CD4-positive, alpha-beta T cell treated with Interleukin-4 for 1 hour (primary cell): Measurements from ENCODE around the gene CYP27B1.
"Not testable (repeated sequence)": the region's sequence is repeated elsewhere in the genome, so short reads cannot be mapped to it uniquely, and the experiment has no call there.

Experiments
- DNase-seq, 2 donors: peaks; one replicate each; pipeline ENCODE4 v3.0.0-alpha.2; 2020 to 2022

The CYP27B1 gene

GRCh38 chr12:57783466-57783801 is 16.6 kb upstream of the CYP27B1 start:
- DNase-seq: no peak

GRCh38 chr12:57782608-57783465 is 16.0 kb upstream of the CYP27B1 start, which contains the start of gene TSFM:
TSS of gene TSFM (plus strand) at chr12:57782787. CDS start at chr12:57782802, 15 bp downstream.
- peak; percentile 94 to 97 for DNase-seq

DNA sequence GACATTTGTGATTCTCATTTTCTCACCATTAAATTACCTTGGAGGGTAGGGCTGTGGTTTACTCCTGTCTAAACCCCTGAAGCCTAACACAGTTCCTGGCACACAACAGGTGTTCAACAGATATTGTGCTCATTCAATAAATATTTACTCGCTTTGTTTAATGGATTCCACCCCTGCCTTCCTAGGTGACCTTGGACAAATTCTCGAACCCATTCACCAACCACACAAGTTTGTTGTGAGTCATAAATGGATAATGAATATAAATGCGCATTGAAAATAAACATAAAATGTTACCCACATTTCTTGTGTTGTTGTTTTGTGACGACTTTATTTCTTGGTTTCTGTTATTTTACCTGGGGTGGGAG is 15.3 kb upstream of the CYP27B1 start:
- no peak for DNase-seq

DNA sequence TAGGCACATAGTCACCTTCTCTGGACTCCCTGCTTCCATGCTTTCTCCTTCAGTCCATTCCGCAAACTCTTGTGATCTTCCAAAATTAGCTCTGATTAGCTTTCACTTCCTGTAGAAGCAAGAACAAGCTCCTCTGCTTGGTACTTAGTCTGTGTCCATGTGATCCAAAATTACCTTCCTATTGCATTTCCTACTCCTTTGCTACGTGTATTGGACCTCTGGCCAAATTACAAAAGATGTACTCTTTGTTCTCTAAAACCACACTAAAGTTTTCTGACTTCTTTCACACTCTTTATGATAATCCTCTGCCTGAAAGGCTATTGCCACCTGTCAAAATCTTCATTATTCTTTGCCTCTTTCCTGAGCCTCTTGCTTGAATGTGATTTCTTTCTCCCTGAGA is 14.9 kb upstream of the CYP27B1 start:
- DNase-seq: no peak

DNA sequence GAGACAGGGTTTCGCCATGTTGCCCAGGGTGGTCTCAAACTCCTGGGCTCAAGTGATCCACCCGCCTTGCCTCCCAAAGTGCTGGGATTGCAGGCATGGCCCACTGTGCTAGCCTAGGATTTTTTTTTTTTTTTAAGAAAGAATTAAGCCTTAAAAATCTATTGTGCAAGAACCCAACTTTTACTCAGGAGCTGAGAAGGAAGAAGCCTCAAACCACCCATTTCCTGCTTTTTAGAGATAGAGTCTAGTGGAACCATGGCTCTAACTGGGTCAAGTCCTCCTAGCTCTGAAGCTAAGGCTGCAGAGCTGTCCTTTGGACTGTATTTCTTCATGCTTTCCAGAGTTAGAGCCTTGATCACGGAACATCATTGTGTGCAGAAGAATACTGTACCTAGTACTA is 14.4 kb upstream of the CYP27B1 start:
- DNase-seq: peak in 1 of 2 donors; percentile 34

- DNase-seq: no peak
Measured at GRCh38 chr12:57780284-57780897, 13.5 kb upstream of the CYP27B1 start.

DNA sequence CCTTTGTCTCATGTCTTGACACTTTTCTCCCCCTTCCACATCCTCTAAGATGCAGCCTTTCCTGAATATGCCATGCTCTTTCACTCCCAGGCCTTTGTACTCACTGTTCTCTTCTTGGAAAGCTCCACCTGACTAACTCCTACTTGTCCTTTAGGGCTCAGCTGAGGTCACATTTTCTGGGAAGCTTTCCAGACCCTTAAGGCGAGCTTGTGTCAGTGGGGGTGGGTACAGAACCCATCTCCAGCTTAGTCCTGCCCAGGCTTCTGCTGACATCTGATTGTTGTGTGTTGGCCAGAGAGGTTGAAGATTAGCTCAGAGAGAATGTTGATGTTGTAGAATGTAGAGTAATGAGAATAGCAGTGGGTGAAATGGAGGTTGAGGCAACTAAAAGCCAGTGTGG is 12.9 kb upstream of the CYP27B1 start:
- no peak for DNase-seq

- no peak for DNase-seq
Measured at GRCh38 chr12:57777911-57778310, 11.0 kb upstream of the CYP27B1 start.

DNA sequence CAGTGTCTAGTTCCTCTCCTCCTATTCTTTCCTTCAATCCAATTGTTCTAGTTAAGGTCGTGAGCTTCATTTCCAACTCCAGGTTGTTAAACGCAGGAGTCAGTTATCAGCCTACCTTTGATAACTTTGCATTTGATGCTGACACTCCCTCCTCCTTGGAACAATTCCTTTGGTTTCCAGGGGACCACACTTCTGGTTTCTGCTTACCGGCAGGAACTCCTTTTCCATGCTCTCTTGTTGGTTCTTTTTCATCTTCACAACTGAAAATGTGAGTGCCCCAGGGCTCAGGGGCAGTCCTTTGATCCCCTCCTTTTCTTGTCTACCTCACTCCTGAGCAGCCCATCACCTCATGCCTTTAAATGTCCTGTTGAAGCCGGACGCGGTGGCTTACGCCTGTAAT is 10.5 kb upstream of the CYP27B1 start:
- DNase-seq: no peak

DNA sequence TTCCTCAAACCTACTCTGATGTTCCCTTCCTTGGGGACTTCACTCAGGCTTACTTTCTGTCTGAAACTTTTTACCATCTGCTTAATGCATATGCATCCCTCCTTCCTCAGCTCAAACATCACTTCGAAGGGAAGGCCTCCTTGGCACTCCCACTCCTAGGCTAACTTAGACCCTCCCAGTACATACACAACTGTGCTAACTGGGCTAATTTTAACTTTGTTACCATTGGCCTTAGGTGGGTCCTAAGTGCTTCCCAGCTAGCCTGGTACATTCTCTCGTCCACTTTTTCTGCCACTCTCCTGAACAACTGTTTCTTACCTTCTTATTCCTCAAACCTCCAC is 9.3 kb upstream of the CYP27B1 start:
- DNase-seq: no peak

DNA sequence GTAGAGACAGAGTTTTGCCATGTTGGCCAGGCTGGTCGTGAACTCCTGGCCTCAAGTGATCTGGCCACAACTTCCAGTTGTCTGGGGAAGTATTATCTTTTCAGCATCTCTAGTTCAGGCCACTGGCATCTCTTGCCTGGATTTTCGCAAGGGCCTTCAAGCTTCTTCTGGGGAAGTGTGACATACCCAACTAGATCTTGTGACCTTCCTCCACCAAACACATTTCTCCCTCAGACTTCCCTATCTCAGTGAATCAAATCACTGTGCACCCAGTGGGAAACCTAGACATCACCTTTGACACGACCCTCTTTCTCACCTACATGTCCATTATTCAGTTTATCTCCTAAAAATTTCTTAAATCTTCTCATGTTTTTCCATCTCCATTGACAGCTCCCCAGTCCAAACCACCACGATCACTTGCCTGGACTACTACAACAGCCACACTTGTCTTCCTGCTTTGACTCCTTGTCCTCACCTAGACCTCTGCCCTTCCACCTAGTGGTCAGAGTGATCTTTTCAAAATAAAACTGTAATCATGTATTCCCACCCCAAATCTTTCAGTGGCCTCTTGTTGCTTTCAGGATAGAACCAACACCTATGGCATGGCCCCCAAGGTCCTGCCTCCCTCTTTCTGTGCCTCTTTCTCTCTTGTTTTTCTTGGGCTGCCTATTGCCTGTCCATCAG is 8.8 kb upstream of the CYP27B1 start:
- DNase-seq: peak in 1 of 2 donors; percentile 39

GRCh38 chr12:57775044-57775443 is 8.2 kb upstream of the CYP27B1 start:
- DNase-seq: no peak

- DNase-seq: not testable (repeated sequence)
Measured at GRCh38 chr12:57774634-57775033, 7.8 kb upstream of the CYP27B1 start.

- no peak for DNase-seq
Measured at GRCh38 chr12:57772429-57773322, 5.8 kb upstream of the CYP27B1 start, which contains the start of gene EEF1AKMT3. TSS of gene EEF1AKMT3 (plus strand) at chr12:57772614. CDS start at chr12:57772725, 111 bp downstream.

DNA sequence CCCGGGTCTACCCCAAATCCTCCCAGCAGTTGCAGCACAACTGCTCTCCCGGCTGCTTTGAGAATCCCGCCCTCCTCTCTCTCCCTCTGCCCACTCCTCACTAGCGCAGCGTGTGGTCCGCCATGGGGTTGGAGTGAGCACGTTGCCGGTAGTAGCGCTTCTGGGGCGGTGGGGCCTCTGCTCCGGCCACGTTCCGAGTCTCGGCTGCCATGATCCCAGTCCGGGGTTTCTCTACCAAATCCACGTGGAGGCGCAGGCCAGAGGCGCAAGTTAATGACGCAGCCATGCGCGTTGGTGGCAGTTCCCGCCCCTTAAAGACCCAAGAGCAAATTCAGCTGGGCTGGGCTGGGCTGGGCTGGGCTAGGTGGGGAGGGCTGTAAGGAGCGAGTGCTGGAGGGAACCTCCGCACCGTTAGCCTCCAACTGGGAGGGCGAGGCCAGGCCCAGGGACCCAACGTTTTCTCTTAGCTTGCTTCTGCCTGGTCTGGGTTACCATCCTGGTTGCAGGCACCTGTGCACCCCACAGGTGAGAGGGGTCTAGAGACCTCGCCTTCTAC is 5.1 kb upstream of the CYP27B1 start, which contains the start of gene METTL1:
METTL1 (minus strand) TSS at position 233 of the 556 bp plus-strand sequence; CDS start at position 211, 22 bp downstream.
- DNase-seq: peak; percentile 92

- peak; percentile 86 to 87 for DNase-seq
Measured at GRCh38 chr12:57771236-57771872, 4.5 kb upstream of the CYP27B1 start.

DNA sequence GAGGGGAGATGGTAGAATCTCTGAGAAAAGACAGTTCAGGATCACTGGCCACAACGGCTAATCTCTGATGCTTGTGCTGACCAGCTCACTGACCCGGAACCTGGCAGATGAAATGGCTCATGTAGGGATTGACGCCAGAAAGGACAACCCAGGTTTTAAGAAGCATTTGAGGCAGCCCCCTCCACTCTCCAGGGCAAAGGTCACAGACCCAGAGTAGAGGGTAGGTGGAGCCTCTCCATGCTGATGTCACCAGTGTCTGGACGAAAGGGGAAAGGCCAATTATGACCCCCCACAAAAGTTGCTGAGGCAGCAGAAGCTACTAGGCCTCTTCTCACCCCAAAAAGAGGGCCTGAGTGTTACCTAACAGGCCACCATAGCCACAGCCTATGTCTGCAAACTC is 3.9 kb upstream of the CYP27B1 start:
- DNase-seq: no peak

DNA sequence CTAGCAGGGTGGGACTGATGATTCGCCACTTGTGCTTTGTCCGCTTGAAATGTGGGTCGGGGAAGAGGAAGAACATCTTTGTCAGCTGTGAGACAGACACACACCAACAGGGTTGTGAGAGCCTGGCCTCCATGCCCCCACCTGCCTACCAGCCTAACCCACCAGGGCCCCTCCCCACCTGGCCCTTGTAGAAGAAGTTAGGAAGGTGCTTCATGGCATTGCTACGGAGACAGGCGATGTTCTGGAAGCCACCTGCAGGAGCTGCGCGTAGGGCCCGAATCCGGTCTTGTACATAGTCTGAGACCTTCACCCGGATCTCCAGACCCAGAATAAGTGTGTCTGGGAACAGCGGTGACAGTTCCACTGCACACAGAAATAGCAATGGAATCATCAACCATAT is 2.7 kb upstream of the CYP27B1 start:
- DNase-seq: no peak

DNA sequence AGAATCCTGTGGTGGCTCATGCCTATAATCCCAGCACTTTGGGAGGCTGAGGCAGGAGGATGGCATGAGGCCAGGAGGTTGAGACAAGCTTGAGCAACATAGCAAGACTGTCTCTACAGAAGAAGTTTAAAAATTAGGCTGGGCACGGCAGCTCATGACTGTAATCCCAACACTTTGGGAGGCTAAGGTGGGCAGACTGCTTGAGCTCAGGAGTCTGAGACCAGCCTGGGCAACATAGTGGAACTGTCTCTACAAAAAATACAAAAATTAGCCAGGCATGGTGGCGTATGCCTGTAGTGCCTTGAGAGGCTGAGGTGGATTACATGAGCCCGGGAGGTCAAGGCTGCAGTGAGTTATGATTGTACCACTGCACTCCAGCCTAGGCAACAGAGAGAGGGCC is 998 bp upstream of the CYP27B1 start:
- DNase-seq: no peak

GRCh38 chr12:57767305-57767698 is 424 bp upstream of the CYP27B1 start:
- DNase-seq: no peak

DNA sequence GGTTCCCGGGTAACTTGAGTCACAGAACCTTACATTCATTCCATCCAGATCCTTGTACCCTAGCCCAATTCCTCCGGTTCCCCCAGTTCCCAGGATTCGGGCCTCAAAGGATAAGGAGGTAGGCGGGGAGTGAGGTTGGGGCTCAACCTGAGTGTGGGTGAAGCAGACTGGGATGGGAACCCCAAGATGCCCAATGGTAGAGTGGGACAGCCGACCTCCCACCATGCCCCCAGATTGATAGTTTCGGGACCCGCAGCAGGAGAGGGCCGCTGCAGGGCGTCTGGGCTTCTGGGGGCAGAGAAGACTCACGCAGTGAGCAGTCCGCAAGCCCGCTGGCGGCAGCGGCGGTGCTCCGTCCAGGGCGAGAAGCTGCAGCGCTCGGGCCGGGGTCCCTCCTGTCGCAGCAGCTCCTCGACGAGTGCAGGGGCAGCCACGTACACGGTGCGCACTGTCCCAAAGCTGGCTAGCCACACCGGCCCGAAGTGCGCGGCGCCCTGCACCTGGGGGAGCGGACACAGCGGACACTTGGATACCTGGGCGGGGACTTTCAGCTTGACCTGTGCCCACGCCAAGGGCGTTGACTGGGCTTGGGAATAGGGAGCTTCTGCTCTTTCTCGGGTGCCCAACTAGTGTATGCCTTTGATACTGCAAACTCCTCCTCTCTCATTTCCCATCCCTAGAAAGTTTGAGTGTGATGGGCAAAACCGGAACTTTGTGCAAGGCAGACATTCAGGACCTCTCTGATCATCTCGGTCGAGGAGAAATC is 997 bp downstream of the CYP27B1 start:
- no peak for DNase-seq
